BLaER1 (cell line): ENCODE measurements around the gene TMEM198.

Experiments used
- H3K27ac ChIP-seq: shearing (Covaris generic); formaldehyde crosslinking; 2 replicates; pipeline ENCODE4 v1.8.1; 2022
- H3K27me3 ChIP-seq: shearing (Covaris generic); formaldehyde crosslinking; 2 replicates; pipeline ENCODE4 v1.8.1; 2022
- H3K36me3 ChIP-seq: shearing (Covaris generic); formaldehyde crosslinking; 2 replicates; pipeline ENCODE4 v1.8.1; 2022
- H3K4me1 ChIP-seq: shearing (Covaris generic); formaldehyde crosslinking; 2 replicates; pipeline ENCODE4 v1.8.1; 2022
- H3K4me2 ChIP-seq: shearing (Covaris generic); formaldehyde crosslinking; 2 replicates; pipeline ENCODE4 v1.8.1; 2022
- H3K4me3 ChIP-seq: shearing (Covaris generic); formaldehyde crosslinking; 2 replicates; pipeline ENCODE4 v1.8.1; 2022
- H3K9ac ChIP-seq: shearing (Covaris generic); formaldehyde crosslinking; 2 replicates; pipeline ENCODE4 v1.8.1; 2022
- H3K9me3 ChIP-seq: shearing (Covaris generic); formaldehyde crosslinking; 2 replicates; pipeline ENCODE4 v1.8.1; 2022
- H4K20me1 ChIP-seq: shearing (Covaris generic); formaldehyde crosslinking; 2 replicates; pipeline ENCODE4 v1.8.1; 2022
- Cebpa-rat ChIP-seq: shearing (Covaris generic); IDR thresholded peaks from 2 replicates; pipeline ENCODE4 v1.8.1; 2022

The TMEM198 gene

GRCh38 chr2:219543596-219544358 lies at the start of gene TMEM198, which contains the start of gene CHPF:
Gene TMEM198 (plus strand): TSS chr2:219544028. CDS start chr2:219544728, 700 bp downstream.
Gene CHPF (minus strand): TSS chr2:219543809. CDS start chr2:219543538, 271 bp downstream.
- H3K4me1 ChIP-seq, result peaks cover 32% of the 10 kb centered on the region
- peak within 1 kb of the TSS; percentile 80 for H3K9ac ChIP-seq
- peaks cover 30% of the 10 kb centered on the region; the same call in 1 of the 2 replicates for H3K27me3 ChIP-seq
- peak within 1 kb of the TSS; percentile 71 for H3K27ac ChIP-seq
- H3K4me3 ChIP-seq, result peak within 1 kb of the TSS; percentile 87
- TF ChIP-seq Cebpa-rat, result no peak
- H3K36me3 ChIP-seq, result peaks cover 22% of the 10 kb centered on the region
- H4K20me1 ChIP-seq, result peaks cover 42% of the 10 kb centered on the region
- H3K9me3 ChIP-seq, result no peaks in the 10 kb centered on the region
- peak within 1 kb of the TSS; percentile 99 for H3K4me2 ChIP-seq

DNA sequence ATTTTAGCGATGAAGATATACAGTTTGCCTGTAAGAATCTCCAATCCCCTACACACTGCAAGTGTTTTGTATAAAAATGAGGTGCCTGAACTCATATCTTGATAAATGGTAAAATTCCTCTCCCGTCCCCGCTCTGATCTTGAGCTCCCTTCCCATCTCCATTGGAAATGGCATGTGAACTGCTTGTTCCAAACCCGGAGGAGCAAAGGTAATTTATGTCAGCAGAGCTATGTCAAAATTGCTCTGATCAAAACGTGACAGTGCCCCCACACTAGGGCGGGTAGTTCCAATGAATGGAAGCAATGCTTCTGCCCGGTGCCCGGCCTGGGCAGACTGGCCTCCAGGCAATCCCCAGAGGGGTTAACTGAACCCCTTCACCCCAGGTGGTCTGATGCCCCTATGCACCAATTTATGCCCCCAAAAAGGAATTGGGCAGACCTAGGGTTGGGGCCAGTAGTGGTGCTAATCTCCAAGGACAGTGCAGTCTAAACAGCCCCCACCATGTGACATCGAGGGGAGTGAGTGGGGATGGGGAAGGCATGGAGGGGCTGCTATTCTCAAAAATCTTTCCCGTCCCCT lies 48.8 kb upstream of the TMEM198 start:
- Histone ChIP-seq H3K36me3 (no peaks in the 10 kb centered on the region), H3K27me3 (peaks cover 46% of the 10 kb centered on the region), H3K4me2 (peak overlapping the region; percentile 62), H3K4me1 (peaks cover 44% of the 10 kb centered on the region), H3K27ac (no peak overlapping the region), H3K9ac (no peak overlapping the region), H4K20me1 (no peaks in the 10 kb centered on the region), H3K4me3 (no peak overlapping the region), H3K9me3 (no peaks in the 10 kb centered on the region)
- TF ChIP-seq Cebpa-rat, result no peak

DNA sequence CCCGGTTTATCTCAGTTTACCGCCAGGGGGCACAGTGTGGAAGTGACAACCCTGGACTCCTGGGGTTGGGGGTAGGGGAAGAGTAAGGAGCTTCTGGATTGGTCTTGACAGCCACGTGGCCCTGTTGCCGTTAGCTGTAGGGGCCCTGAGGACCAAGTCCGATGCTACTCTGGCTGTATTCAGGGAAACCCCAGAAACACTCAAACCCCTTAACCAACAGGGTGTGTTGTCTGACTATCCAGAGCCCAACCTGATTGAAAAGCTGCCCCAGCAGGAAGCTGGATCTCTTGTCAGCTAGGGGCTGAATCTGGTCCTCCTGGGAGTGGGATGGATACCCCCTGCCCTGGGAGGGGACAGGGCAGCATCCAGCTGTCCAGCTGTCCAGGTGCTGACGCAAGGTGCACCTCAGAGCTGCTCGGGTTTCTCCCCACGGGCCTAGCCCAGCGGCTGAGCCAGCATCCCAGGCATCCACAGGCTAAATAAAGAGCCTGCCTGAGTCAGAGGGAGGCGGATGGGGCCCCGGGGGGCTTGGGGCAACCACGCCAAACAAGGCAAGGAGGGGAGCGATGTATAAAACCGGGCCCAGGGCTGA lies 48.2 kb upstream of the TMEM198 start:
- no peak overlapping the region for H3K4me3 ChIP-seq
- no peaks in the 10 kb centered on the region for H4K20me1 ChIP-seq
- H3K27me3 ChIP-seq, result peaks cover 46% of the 10 kb centered on the region
- H3K4me1 ChIP-seq, result peaks cover 47% of the 10 kb centered on the region
- H3K4me2 ChIP-seq, result peak overlapping the region; percentile 62
- no peaks in the 10 kb centered on the region for H3K9me3 ChIP-seq
- H3K9ac ChIP-seq, result no peak overlapping the region
- H3K36me3 ChIP-seq, result no peaks in the 10 kb centered on the region
- no peak for TF ChIP-seq Cebpa-rat
- no peak overlapping the region for H3K27ac ChIP-seq

- H3K36me3 ChIP-seq, result no peaks in the 10 kb centered on the region
- peaks cover 46% of the 10 kb centered on the region for H3K27me3 ChIP-seq
- no peak overlapping the region for H3K9ac ChIP-seq
- H3K27ac ChIP-seq, result no peak overlapping the region
- no peaks in the 10 kb centered on the region for H3K9me3 ChIP-seq
- H3K4me3 ChIP-seq, result no peak overlapping the region
- H4K20me1 ChIP-seq, result no peaks in the 10 kb centered on the region
- TF ChIP-seq Cebpa-rat, result no peak
- peaks cover 47% of the 10 kb centered on the region for H3K4me1 ChIP-seq
- peak overlapping the region; percentile 62 for H3K4me2 ChIP-seq
These were observed 47.5 kb upstream of the TMEM198 start for GRCh38 chr2:219496247-219496824.

GRCh38 chr2:219496825-219497494 lies 46.9 kb upstream of the TMEM198 start:
- Histone ChIP-seq H3K9me3 (no peaks in the 10 kb centered on the region), H3K4me3 (no peak overlapping the region), H3K36me3 (peaks cover 2% of the 10 kb centered on the region; the same call in 1 of the 2 replicates), H3K27ac (no peak overlapping the region), H3K9ac (no peak overlapping the region), H3K4me1 (peaks cover 47% of the 10 kb centered on the region), H4K20me1 (no peaks in the 10 kb centered on the region), H3K4me2 (0 out of 2 replicates have a peak overlapping the region, but pooled peaks have one; percentile 96), H3K27me3 (peaks cover 46% of the 10 kb centered on the region)
- TF ChIP-seq Cebpa-rat, result no peak

DNA sequence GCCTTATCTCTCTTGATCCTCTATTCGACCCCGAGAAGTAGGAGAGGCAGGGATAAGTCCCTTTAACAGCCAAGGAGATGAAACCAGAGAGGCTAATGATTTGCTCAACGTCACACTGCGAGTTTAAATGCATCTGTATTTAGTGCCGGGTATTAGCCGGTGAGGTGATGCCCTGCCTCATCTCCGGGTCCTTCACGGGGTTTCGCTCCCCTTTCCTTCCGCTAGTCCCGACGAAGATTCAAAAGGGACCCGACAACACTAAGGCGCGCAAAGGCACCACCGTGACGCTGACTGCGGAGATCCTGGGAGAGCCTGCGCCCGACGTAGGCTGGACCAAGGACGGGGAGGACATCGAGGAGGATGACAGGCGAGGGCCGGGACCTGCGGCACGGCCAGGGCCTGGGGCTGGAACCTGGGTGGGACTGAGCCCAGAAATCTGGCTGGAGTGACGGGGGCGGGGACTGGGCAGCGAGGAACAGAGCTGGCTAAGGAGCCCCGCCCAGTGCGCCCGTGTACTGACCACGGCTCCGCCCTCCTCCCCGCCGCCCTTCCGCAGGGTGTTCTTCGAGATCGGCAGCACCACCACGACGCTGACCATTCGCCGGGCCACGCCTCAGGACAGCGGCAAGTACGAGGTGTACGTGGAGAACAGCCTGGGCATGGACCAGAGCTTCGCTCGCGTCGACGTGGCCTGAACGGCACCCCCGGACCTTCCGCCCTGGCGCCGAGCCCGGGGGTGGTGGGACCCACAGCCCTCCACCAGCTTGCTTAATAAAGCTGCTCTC lies 46.1 kb upstream of the TMEM198 start:
- peak overlapping the region; percentile 96 for H3K4me2 ChIP-seq
- no peak overlapping the region for H3K27ac ChIP-seq
- H3K4me3 ChIP-seq, result peak overlapping the region; percentile 75
- peak overlapping the region; percentile 86 for H3K9ac ChIP-seq
- H3K36me3 ChIP-seq, result peaks cover 5% of the 10 kb centered on the region; the same call in 1 of the 2 replicates
- no peak for TF ChIP-seq Cebpa-rat
- no peaks in the 10 kb centered on the region for H4K20me1 ChIP-seq
- peaks cover 47% of the 10 kb centered on the region for H3K4me1 ChIP-seq
- H3K27me3 ChIP-seq, result peaks cover 46% of the 10 kb centered on the region
- H3K9me3 ChIP-seq, result no peaks in the 10 kb centered on the region

DNA sequence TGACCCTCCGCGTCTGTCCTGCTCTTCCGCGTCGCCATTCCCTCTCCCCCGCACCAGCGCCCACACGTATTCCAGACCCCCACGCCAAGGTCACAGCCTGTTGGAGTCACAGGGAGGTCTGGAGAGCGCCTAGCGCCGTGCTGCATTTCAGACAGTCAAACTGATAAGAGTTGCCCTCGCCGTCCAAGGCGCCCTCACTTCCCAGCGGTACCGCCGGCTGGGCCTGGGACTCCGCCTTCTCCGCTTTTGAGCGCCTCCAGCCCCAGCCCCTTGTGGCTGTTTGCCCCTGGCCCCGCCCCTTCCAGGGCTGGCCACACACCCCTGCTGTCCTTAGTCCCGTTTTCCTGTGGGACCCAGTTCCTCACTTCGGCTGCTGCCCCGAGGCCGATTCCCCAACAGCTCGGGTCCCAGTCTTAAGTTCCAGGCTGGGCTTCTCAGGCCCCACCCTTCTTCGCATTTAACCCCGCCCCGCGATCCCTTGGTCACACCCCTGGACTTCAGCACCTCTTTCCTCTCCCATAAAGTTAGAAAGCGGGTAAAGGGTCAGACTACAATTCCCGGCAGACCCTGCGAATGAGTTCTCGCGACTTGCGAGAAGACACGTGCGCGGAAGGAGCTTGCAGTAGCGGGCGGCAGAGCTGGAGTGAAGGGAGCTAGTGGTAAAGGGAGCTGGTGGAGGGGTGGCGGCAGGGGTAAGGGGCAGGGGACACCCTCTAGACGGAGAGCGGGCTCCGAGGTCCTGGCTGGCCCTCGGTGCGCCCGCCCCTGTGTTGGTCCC lies 45.4 kb upstream of the TMEM198 start, which contains the start of gene GMPPA:
Gene GMPPA (plus strand): TSS at position 612 of the 778 bp plus-strand sequence. CDS start 1,085 bp downstream, outside the sequence.
- Histone ChIP-seq H3K4me2 (peak within 1 kb of the TSS; percentile 96), H3K9me3 (no peaks in the 10 kb centered on the region), H3K4me3 (peak within 1 kb of the TSS; percentile 75), H3K27ac (peak within 1 kb of the TSS; percentile 84), H3K9ac (peak within 1 kb of the TSS; percentile 86), H3K4me1 (peaks cover 47% of the 10 kb centered on the region), H4K20me1 (no peaks in the 10 kb centered on the region), H3K36me3 (peaks cover 5% of the 10 kb centered on the region; the same call in 1 of the 2 replicates), H3K27me3 (peaks cover 46% of the 10 kb centered on the region)
- TF ChIP-seq Cebpa-rat, result no peak

DNA sequence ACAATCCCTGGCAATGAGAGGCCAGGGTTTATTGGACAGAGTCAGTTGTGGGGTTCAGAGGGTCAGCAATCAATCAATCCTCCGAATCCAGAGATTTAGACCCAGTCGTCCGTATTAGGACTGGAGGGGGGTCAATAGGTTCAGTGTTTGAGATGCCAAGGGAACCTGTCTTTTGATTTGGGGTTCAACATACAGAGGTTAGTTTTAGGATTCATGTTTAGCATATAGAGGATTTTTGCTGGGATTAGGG lies 44.8 kb upstream of the TMEM198 start:
- Histone ChIP-seq H3K36me3 (peaks cover 9% of the 10 kb centered on the region), H4K20me1 (no peaks in the 10 kb centered on the region), H3K4me2 (peak overlapping the region; percentile 96), H3K27ac (peak overlapping the region; percentile 84), H3K27me3 (peaks cover 45% of the 10 kb centered on the region), H3K4me1 (peaks cover 47% of the 10 kb centered on the region), H3K9me3 (no peaks in the 10 kb centered on the region), H3K9ac (peak overlapping the region; percentile 86), H3K4me3 (peak overlapping the region; percentile 75)
- no peak for TF ChIP-seq Cebpa-rat
